Body of pancreas (tissue), 4 donors: ENCODE results near the gene MARVELD2.

Source experiments
- CTCF ChIP-seq, 7 experiments: fragments of 450-650 bp in 4 of 7; fragments of 200-600 bp in 3 of 7; sonication (generic) in 3 of 7; IDR thresholded peaks; one replicate each; pipeline ENCODE4 v1.5.1; 2016 to 2019; ENCODE audit warnings: antibody characterized with exemption in 7 of 7
- POLR2A ChIP-seq, 3 donors: fragments of 450-650 bp; IDR thresholded peaks; one replicate each; pipeline ENCODE4 v1.6.1; 2016; ENCODE audit warnings: antibody characterized with exemption in 3 of 3, mild to moderate bottlenecking in 2 of 3

DNA sequence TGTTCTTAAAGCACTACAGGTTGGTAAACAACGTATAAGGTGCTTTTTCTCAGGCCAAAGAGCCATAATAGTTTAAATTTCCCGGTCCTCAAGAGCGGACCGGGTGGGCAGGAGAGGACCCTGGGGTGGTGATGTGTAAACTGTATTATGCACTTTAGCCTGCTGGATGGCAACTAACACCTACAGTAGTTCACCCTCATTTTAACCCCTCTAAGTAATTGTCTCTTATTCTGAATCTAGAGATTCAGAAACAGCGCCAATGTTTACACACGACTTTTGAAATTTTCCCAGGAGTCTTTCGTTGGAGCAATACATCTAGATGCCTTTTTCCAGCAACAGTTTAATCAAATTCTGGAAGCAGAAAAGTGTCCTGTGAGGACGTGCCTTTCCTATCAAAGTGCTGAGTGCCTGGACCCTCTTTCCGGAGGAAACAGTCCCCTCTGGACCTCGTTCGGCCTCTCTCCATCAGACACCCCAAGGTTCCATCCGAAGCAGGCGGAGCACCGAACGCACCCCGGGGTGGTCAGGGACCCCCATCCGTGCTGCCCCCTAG lies 77.0 kb downstream of the MARVELD2 start:
- no peak for TF ChIP-seq CTCF (IDR thresholded peaks at IDR 0.05)
- no peak for TF ChIP-seq POLR2A (IDR thresholded peaks at IDR 0.05)
